Hair follicle dermal papilla cell (primary cell): Measurements from ENCODE around the gene BAIAP2L2. TPM values are rescaled to one million over a fixed set of nuclear protein-coding genes. Genes with fewer than 3 reads are reported as not detected.

Experiments
- total RNA-seq: library from RNA; depleted of rRNA; stranded (reverse); fragments of >200 nt; gene quantifications from 2 replicates; pipeline ENCODE4 v1.2.3, GENCODE V29; 2012

The BAIAP2L2 gene
- 0.32 and 0.49 TPM in 2 replicates for total RNA-seq

DNA sequence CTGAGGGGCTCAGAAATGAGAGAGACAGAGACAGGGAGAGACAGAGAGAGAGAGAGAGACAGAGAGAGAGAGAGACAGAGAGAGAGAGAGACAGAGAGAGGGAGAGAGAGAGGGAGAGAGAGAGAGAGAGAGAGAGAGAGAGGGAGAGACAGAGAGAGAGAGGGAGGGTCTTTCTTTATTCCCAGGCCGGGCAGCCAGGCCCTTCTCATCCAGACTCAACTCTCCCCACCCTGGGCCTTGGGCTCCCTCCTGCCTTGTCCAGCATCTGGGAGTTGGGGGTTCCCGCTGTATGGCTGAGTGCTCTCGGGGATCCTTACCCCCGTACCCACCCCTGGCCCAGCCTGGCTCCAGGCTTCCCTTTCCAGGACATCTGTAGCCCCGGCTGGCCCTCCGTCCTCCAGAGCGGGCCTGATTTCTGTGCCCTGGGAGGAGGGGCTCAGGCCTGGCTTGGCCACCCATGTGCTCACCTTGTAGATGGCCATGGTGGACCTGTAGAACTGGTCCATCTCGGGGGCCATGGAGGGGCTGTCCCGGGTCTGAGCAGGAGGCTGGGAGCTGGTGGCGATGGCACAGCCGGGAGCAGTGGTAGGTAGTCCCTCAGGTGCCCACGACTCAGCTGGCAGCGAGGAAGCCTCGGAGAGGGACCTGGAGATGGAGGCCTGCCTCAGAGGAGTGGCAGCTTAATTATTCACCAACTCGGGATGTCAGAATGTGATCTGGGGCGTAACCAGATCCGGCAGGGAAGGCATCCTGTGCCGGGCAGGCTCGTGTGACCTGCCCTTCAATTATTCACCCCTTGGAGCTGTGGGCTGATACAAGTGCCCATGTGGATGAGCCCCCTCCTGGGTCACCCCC is at the start of gene BAIAP2L2:
BAIAP2L2 (minus strand) TSS at position 677 of the 855 bp plus-strand sequence; CDS start at position 518, 159 bp downstream.

DNA sequence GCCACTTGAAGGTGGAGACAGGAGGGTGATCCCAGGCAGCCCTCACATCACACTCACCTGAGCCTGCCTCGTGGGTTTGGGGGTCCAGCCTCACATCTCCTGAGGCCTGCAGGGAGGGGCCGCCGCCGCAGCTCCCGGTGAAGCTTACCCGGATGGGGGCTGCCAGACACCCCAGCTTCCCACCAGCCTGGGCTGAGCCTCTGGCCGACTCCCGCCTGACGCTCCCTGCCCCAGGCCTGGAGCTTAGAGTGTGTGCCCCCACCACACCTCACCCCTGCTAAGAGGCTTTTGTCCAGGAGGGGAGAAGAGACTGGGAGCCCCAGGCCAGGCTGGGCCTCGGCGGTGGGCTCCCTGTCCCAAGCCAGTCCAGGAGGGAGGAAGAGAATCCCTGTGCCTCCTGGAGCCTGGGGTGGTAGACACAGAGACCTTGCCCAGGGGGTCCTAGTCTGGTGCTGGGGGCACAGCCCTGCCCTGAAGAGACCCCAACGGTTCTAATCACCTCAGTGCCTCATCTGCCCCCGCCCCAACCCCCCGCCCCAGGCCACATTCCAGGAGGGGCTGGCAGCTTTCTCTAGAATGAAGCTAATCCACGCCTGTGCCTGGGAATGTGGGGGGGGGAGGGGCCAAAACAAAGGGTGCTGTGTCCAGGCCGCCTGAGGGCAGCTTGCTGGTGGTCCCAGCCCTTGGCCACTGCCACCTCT is 26.4 kb downstream of the BAIAP2L2 start, which contains the start of gene SLC16A8:
SLC16A8 (minus strand) TSS at position 254 of the 701 bp plus-strand sequence. CDS start 1,311 bp downstream, outside the sequence.

GRCh38 chr22:38056969-38057891 is 53.3 kb downstream of the BAIAP2L2 start, which contains the start of gene PICK1:
PICK1 (plus strand) TSS chr22:38057404; CDS start chr22:38057810, 406 bp downstream.

Other genes starting within 250 kb of the BAIAP2L2 start
- 60.8 and 84.4 TPM in 2 replicates for gene MICALL1, start 204.4 kb downstream of the BAIAP2L2 start, total RNA-seq
- 0.24 and 0.65 TPM in 2 replicates for gene C22orf23, start 157.1 kb downstream of the BAIAP2L2 start, total RNA-seq
- 11.4 and 13.7 TPM in 2 replicates for gene POLR2F, start 157.0 kb downstream of the BAIAP2L2 start, total RNA-seq
- not detected in 2 replicates for gene SOX10, start 126.1 kb downstream of the BAIAP2L2 start, total RNA-seq
- 9.7 and 10.2 TPM in 2 replicates for gene PICK1, start 53.3 kb downstream of the BAIAP2L2 start, total RNA-seq
- gene SLC16A8, start 26.5 kb downstream of the BAIAP2L2 start, total RNA-seq: under 0.01 and 0.24 TPM in 2 replicates
- gene PLA2G6, start 71.1 kb upstream of the BAIAP2L2 start, total RNA-seq: 15.1 and 17.7 TPM in 2 replicates
- gene MAFF, start 91.3 kb upstream of the BAIAP2L2 start, total RNA-seq: 17.2 and 23.9 TPM in 2 replicates
- gene TMEM184B, start 162.3 kb upstream of the BAIAP2L2 start, total RNA-seq: 37.4 and 42.4 TPM in 2 replicates
- gene CSNK1E, start 206.7 kb upstream of the BAIAP2L2 start, total RNA-seq: 138 and 160 TPM in 2 replicates